Right lung (tissue), 5 donors: ENCODE data around the gene ARL4A. TPM values are rescaled to one million over a fixed set of nuclear protein-coding genes. Genes with fewer than 3 reads are reported as not detected.

Experiments used
- DNase-seq, 2 donors: peaks; one replicate each; pipeline ENCODE4 v3.0.0-alpha.2; 2013
- polyA plus RNA-seq, 5 donors: library from polyadenylated mRNA; unstranded; fragments of 120-200 nt; gene quantifications; one replicate each; pipeline versions ENCODE4 v1.2.1 to v1.2.3, GENCODE V29; 2013; ENCODE audit warnings: inconsistent platforms in 1 of 5, low replicate concordance in 1 of 5; ENCODE audit not compliant: insufficient read length in 5 of 5, insufficient read depth in 1 of 5

Gene ARL4A
- polyA plus RNA-seq, 5 donors: 23.4 to 38.8 (median 29.7) TPM

DNA sequence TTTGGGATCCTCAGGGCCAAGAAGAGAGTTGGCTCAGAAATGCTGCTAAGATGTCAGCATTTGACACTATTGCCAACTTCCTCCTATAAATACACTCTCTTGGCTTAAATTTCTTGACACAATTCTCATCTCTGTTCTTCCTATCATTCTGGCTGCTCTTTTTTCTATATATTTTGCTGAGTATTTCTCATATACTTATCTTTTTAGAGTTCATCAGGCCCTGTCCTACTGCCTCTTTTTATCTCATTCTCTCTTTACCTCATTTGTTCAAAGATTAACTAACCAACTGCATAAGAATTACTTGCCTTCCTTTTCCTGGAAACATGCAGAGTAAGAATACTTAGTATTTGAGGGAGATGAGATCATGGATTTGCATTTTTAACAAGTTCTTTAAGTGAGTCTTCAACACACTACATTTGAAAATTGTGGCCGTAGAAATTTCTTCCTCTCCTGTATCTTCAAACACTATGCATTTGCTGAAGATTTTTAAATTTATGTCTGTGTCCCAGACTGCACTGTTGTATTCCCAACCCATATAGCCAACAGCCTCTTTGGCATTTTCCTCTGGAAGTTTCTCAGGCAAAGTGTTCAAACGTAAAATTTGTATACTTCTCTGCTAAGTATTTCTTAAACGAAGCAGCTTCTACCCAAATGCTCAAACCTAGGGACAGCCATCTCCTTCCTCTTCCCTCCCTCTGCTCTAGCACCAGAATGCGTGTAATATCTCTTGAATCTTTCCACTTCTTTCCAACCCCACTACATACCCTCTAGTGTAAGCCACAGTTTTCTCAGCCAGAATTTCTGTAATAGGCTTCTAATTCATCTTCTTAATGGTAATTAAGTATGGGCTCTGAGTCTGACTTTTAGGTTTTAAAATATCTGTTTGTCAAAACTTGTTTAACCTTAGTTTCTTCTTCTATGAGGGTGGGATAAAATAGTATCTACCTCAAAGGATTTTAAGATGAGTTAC is 35.5 kb downstream of the ARL4A start:
- no peak for DNase-seq

DNA sequence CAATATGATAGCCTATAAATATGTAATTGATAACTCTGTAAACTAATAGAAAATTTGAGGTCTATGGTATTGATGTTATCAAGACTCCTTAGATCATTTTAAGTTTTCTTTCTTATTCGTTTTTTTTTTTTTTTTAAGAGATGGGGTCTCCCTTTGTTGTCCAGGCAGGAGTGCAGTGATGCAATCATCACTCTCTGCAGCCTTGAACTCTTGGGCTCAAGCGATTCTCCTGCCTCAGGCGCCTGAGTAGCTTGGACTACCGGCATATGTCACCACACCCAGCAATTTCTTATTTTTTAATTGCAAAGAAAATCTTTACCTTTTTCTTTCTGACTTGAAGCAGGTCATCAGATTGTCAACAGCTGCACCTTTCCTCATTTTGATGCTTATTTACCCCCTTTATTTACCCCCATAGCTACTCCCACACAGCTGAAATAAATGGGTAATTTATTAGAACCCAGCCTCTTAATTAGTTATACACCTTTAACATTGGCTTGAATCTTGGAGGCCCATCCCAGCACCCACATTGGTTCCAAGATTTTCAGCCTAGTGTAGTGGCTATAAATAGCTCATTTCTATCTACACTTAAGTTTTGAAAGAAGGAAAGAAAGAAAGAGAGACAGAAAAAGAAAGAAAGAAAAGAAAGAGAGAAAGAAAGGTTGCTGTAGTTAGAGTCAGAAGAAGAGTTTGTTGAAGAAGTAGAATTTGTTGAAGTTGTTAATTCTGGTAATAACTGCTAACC is 38.3 kb downstream of the ARL4A start:
- no peak for DNase-seq

GRCh38 chr7:12726908-12727307 is 39.5 kb downstream of the ARL4A start:
- no peak for DNase-seq

GRCh38 chr7:12727455-12728191 is 40.2 kb downstream of the ARL4A start:
- DNase-seq: no peak

DNA sequence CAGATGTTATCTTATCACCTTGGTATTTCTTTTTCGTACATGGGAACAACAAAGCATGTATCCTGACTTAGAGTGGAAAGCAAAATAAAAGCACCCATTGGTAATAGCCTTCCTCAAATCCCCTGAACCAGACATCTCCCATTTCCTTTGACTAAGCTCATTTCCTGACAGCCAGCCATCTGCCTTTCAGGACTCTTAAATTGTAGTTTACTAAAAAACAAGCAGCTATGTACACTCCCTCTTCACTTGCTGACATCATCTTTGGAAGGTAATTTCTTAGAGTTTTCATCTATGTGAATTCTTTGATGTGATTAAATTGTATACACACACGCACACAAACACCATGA is 40.7 kb downstream of the ARL4A start:
- DNase-seq: no peak

DNA sequence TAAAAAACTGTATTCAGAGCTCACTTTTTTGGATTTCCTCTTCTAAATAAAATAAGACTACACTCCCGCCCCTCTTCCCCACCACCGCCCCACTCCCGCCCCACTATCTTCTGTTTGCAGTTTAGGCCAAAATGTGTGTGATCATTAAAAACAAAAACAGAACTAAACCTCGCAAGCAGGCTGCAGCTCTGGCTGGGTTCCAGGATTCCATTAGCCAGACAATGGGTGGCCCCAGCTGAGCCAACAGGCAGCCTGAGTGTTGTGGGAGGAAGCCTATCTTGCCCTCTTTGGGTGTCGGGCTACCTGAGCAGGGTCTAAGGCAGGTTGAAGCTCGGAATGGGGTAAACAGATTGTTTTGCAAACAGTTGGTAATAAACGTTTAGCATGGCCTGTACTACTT is 41.7 kb downstream of the ARL4A start:
- peak in 1 of 2 donors; percentile 43 for DNase-seq

- DNase-seq: no peak
These were observed 43.1 kb downstream of the ARL4A start for GRCh38 chr7:12730523-12730922.

GRCh38 chr7:12731214-12731656 is 43.8 kb downstream of the ARL4A start:
- DNase-seq: no peak

DNA sequence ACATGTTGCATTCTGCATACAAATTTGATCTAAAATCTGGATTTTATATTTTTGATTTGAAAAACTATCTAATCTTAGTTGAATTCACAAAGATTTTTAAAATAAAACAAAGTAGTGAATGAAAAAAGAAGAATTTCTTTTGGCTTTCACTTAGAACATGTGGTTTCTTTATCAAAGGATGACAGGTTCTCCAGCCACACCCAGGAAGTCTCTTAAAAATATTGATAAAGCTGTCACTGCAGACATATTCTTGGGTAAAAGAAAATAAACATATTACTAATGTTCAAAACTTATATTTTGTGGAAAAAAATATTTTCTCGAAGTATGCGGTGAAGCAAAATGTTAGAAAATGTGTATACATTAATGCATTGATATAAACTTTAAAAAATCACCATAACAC is 44.3 kb downstream of the ARL4A start:
- DNase-seq: no peak

- no peak for DNase-seq
These were observed 45.0 kb downstream of the ARL4A start for GRCh38 chr7:12732428-12732827.

DNA sequence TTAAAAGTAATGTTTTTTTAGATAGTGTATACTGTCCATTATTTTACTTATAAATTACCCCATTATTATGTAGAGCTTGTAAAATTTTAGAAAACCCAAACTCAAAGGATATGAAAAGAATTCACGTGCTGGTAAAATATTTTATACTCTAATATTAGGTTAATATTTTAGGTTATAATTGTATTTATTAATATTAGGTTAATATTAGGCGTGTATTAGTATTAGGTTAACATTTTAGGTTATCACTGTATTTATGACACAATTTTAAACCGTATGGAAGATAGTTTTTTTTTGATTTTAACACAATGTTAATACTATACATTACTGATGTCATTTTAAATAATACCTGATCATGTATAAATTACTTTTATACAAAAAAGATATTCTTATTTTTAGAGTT is 48.5 kb downstream of the ARL4A start:
- no peak for DNase-seq

- no peak for DNase-seq
These were observed 49.9 kb downstream of the ARL4A start for GRCh38 chr7:12737373-12737772.

DNA sequence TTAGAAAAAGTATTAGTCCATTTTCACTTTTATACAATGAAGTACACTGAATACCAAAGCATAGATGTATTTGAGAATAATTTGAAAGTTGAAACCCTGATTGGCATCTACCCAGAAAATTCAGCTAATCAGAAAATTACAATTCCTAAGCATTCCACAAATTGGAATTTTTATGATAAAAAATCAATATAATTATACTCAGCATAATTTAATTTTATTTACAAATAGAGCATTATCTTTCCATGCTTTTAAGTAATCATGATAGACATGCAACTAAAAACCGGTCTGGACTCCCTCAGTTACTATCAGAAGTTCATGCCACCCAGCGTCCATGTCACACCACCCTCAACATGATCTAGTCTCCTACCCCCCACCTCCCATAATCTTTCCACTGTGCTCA is 50.4 kb downstream of the ARL4A start:
- no peak for DNase-seq

- no peak for DNase-seq
These were observed 51.2 kb downstream of the ARL4A start for GRCh38 chr7:12738665-12739064.

Other genes with a start within 250 kb of the ARL4A start
- gene SCIN, start 116.9 kb upstream of the ARL4A start, polyA plus RNA-seq: 1 to 10 TPM; 3.3 to 7.1 (median 6.4) TPM